Activated T-helper 1 cell treated with Interleukin-2 at 50 U/mL for 16 hours (primary cell): ENCODE measurements around the gene SNX33.
"Not testable (repeated sequence)": the region's sequence is repeated elsewhere in the genome, so short reads cannot be mapped to it uniquely, and the experiment has no call there.

Experiments used
- DNase-seq: peaks from one replicate; pipeline ENCODE4 v3.0.0-alpha.2; 2020; ENCODE audit warnings: low read depth

The SNX33 gene

GRCh38 chr15:75683646-75684312, 36.1 kb downstream of the SNX33 start:
- DNase-seq, result peak; percentile 34

- DNase-seq, result no peak
These were observed 36.9 kb downstream of the SNX33 start for GRCh38 chr15:75684648-75685047.

GRCh38 chr15:75685195-75685594, 37.5 kb downstream of the SNX33 start:
- DNase-seq, result no peak

GRCh38 chr15:75686212-75686642, 38.5 kb downstream of the SNX33 start:
- DNase-seq, result peak; percentile 46

DNA sequence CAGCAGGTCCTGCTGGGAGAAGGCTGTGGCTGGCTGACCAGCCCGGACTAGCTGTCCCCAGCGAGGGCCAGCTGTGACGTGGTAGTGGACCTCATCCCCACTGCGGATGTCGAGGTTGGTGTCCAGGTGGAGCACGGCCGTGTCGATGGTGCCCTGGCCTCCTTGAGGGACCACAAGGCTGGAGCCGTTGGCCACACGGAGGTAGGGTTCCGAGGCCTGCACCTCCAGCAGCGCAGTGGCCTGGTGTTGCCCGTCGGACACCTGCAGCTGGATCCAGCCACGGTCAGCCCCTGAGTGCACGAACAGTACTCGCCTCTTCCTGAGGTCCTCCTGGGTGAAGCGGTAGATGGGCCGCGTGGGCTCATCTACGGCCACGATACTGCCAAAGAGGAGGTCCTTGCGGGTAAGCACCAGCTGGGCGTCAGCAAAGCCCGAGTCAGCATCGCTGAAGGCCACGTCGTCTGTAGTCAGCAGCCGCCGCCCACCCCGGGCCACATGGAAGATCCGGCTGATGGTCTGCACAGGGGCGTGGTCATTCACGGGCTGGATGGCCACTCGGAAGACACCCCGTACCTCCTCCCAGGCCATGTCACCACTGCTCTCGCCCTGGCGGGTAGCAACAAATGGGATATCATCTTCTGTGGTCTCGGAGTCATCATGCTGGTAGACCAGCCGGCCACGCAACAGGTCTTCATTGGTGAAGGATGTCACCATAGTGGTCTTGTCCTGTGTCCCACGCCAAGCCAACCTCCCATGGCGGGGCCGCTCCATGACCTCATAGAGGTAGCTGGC, 40.0 kb downstream of the SNX33 start:
- no peak for DNase-seq

- no peak for DNase-seq
These were observed 40.5 kb downstream of the SNX33 start for GRCh38 chr15:75688278-75688557.

- DNase-seq, result no peak
These were observed 41.1 kb downstream of the SNX33 start for GRCh38 chr15:75688831-75689230.

GRCh38 chr15:75689429-75689828, 41.7 kb downstream of the SNX33 start:
- not testable (repeated sequence) for DNase-seq

GRCh38 chr15:75692311-75692710, 44.6 kb downstream of the SNX33 start:
- DNase-seq, result not testable (repeated sequence)

- DNase-seq, result not testable (repeated sequence)
These were observed 45.3 kb downstream of the SNX33 start for GRCh38 chr15:75693028-75693427.

- no peak for DNase-seq
These were observed 46.0 kb downstream of the SNX33 start for GRCh38 chr15:75693501-75694240.

DNA sequence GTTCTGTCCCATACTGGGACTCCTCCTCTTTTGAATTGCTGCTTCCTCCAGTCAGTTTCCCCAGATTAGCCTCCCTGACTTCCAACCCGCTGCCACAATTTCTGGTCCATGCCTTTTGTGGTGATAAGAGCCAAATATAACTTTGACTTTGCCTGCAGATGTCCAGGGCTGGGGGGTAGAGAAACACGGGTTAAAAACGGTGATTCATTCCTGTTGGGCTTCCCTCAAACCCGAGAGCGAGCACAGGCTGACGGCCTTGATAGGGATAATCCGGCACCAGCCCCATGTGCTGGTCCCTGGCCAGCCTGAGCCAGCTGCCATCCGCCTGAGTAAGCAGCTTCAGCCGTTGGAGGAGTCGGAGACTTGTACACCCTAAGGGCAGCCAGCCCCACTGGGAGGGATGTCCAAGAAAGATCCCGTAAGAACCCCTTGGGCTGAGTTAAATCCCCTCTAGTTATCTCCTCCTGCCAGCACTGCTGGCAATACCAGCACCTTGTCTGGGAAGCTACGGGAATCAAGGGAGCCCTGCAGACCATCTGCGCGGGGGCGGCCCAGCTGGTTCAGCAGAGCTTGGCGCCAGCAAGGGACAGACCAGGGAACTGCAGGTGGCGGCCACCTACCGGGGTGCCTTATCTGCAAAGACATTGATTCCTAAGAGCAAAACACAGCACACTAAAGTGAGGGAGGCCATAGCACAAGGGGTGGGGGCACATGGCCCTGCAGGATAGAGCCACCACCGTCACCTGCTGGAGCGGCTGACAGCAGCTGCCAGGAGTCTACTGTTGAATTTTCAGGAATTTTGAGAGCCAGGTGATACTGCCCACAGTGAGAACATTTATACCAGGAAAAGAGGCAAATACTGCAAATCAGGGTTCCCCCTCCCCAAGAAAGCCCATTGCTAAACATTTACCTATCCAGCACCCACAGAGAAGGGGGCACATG, 46.8 kb downstream of the SNX33 start:
- no peak for DNase-seq

GRCh38 chr15:75695220-75695619, 47.5 kb downstream of the SNX33 start:
- DNase-seq, result no peak

DNA sequence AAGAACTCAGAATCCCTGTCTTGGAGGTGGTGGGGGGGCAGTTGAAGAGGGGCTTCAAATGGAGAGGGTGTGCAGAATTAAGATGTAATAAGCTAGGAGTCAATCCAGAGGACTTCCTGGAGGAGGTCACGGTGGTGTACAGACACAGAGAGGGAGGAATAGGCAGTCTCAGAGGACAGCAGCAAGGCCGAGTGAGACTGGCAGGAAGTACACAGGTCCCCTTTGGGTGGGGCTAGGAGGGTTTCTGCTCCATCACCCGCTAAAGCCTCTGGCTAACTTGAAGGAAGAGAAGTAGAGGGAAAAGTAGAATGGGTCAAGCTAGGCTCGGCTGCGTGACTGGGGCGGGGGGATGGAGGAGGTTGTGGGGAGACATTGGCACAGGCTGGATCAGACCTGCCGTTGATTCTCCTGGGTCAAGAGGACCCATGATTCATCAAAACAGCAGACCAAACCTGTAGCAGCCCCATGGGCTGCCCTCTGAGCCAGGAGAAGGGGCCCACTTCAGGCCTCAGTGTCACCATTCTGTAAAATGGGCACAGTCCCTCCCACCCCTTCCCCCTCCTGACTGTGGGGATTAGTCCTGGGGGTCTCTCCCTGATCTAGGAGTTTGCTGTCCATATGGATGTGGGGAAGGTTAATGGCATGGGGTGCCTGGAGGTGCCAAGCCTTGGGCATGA, 48.1 kb downstream of the SNX33 start:
- no peak for DNase-seq

DNA sequence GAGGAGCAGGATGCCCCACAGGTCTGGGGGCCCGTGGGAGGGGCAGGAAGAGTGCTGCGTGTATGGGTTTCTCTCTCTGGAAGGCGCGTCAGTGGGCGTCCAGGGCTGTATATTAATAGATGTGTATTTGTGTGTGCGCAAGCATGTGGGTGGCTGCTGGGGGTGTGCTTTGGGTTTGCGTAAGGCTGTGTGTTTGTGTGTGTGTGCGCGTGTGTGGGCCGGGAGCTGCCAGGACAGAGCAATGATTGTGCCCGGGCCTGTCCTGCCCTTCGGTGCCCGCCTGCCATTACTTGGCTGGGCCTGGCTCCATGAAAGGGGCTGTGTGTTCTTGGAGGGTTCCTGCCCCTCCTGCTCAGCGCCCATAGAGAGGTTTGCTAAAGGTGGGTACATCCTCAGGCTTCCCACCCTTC, 48.6 kb downstream of the SNX33 start:
- DNase-seq, result no peak

DNA sequence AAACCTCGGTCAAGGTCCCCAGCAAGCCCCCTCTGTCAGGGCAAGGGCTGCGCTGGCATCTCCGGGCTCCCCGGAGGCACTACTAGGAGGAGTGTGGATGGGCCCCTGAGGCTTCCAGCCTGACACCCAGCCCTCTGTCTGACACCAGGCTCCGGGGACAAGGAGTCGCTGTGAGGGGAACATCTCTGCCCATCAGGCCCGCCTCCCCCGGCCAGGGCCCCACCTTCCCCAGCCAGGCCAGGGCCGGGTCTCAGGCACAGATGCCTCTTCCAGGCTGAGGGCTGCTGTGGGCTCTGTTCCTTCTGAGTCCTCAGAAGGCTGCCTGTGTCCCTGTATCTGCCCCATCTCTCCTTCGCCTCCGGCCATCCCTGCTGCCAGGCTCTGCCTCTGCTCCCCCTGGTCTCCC, 49.1 kb downstream of the SNX33 start:
- DNase-seq, result no peak

DNA sequence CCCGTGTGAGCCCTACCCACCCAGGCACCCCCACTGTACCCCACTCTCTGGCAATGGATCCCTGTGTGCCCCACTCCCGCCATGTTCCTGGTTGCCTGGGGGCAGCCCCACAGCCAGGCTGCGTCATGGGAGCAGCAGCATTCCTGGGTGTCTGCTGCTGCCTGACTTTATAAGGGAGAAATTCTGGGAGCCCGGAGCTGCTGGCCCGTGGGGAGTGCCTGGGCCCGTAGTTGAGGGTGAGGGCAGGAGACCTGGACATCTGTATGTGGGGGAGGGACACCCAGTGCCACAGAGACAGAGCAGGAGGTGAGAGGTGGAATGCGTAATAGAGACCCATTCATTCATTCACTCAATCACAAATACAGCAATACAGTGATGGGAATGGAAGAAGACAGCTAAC, 49.8 kb downstream of the SNX33 start:
- DNase-seq, result no peak

GRCh38 chr15:75697974-75698747, 50.4 kb downstream of the SNX33 start:
- not testable (repeated sequence) for DNase-seq

DNA sequence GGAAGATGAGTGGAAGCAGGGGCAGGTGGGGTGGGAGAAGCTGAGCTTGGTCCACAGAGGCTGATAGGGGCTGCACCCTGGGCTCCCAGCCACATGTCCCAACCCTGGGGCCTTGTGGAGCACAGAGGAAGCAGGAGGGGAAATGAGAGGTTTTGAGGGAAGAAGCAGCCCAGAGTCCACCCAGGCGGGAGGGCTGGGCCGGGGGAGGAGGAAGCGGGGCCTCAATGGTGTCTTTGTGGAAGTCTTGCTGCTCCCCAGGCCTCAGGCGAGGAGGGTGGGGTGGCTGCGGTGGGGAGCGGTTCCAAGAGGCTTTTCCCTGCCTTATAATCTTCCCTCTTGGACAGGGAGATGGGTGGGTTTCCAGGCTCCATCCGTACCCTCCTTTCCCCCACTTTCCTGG, 51.8 kb downstream of the SNX33 start:
- not testable (repeated sequence) for DNase-seq
